ENCODE data around the gene AARS2.

GRCh38 chr6:44262467-44263353, 50.4 kb downstream of the AARS2 start:
- TF ChIP-seq CTCF (conservative IDR thresholded peaks at IDR 0.05 in 1 of 2, IDR thresholded peaks at IDR 0.05 in 1 of 2; ENCODE audit: low read depth in 1 of 2, low read length in 2 of 2) (no peak), EZH2 (IDR thresholded peaks at IDR 0.05; ENCODE audit: low read length, missing control alignments) (no peak)

Data from fibroblast of lung (primary cell).